LNCaP clone FGC (cell line): ENCODE data around the gene ITPR1.

ENCODE experiments used
- DNase-seq: peaks from one replicate; pipeline ENCODE4 v3.0.0-alpha.2; 2011; ENCODE audit warnings: low read depth
- H3K4me3 ChIP-seq: 2 replicates; pipeline ENCODE4 v1.5.1; 2011; ENCODE audit warnings: mild to moderate bottlenecking, low read depth, low read length, control low read depth
- TF ChIP-seq, protein P1 (sequence below): IDR thresholded peaks from 2 replicates; pipeline ENCODE4 v1.5.1; 2012; ENCODE audit warnings: mild to moderate bottlenecking; ENCODE audit not compliant: control insufficient read depth, insufficient read depth; ENCODE audit errors: extremely low read depth

ITPR1 gene

GRCh38 chr3:4852780-4853748, 359.9 kb downstream of the ITPR1 start:
- no peak overlapping the region for H3K4me3 ChIP-seq
- TF ChIP-seq, protein P1, sequence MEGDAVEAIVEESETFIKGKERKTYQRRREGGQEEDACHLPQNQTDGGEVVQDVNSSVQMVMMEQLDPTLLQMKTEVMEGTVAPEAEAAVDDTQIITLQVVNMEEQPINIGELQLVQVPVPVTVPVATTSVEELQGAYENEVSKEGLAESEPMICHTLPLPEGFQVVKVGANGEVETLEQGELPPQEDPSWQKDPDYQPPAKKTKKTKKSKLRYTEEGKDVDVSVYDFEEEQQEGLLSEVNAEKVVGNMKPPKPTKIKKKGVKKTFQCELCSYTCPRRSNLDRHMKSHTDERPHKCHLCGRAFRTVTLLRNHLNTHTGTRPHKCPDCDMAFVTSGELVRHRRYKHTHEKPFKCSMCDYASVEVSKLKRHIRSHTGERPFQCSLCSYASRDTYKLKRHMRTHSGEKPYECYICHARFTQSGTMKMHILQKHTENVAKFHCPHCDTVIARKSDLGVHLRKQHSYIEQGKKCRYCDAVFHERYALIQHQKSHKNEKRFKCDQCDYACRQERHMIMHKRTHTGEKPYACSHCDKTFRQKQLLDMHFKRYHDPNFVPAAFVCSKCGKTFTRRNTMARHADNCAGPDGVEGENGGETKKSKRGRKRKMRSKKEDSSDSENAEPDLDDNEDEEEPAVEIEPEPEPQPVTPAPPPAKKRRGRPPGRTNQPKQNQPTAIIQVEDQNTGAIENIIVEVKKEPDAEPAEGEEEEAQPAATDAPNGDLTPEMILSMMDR, result no peak
- no peak for DNase-seq

DNA sequence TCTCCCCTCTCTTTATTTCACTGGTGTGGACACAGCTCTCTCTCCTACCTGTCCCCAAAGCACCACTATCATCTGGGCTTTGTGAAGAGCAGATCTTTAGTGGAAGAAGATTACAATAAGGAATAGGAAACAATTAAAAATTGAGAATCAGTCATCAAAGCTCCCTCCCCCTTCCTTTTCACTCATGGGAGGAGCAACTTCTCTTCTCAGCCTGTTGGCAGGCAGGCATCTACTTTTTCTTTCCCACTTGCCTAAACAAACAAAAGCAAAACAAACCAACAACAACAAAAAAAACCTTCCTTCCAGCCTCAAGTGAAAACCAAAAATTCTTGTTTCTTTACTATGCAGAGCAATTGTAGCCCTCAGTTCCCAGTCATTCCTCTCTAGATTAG, 360.6 kb downstream of the ITPR1 start:
- no peak for DNase-seq
- TF ChIP-seq, protein P1, result no peak
- no peak overlapping the region for H3K4me3 ChIP-seq

GRCh38 chr3:4855676-4856075, 362.5 kb downstream of the ITPR1 start:
- TF ChIP-seq, protein P1, result no peak
- no peak for DNase-seq

DNA sequence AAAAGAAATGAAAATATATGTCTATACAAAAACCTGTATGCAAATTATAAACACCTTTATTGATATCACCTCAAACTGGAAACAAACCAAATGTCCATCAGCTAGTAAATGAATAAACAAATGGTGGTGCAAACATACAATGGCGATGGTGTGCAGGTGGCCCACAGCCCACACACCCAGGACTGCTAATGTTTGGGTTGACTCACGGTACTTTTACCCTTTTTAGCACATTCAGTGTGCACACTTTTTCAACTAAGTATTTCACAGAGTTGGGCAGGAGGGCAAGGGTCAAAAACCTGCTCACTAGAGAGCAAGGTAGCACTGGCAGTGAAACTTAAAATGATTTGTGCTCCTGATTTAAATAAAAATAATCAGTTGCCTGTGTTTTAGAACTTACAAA, 363.0 kb downstream of the ITPR1 start:
- no peak overlapping the region for H3K4me3 ChIP-seq
- TF ChIP-seq, protein P1, result no peak
- no peak for DNase-seq

More at GRCh38 chr3:4855676-4856075, 362.5 kb downstream of the ITPR1 start:
- no peak overlapping the region for H3K4me3 ChIP-seq

- H3K4me3 ChIP-seq, result no peak overlapping the region
- DNase-seq, result no peak
- TF ChIP-seq, protein P1, result no peak
Observed at GRCh38 chr3:4856564-4856963, 363.4 kb downstream of the ITPR1 start.

- TF ChIP-seq, protein P1, result no peak
- H3K4me3 ChIP-seq, result no peak overlapping the region
- DNase-seq, result peak; percentile 25
Observed at GRCh38 chr3:4856986-4857385, 363.8 kb downstream of the ITPR1 start.
